ENCODE data around the gene LSMEM2.

GRCh38 chr3:50292159-50293078 lies 13.5 kb downstream of the LSMEM2 start, which contains the start of gene IFRD2:
- TF ChIP-seq POLR2AphosphoS5 (IDR thresholded peaks at IDR 0.05; ENCODE audit: borderline replicate concordance, low read depth, low read length): peak; percentile 76; the same call in 1 of the 2 replicates
- no peak for TF ChIP-seq EZH2 (IDR thresholded peaks at IDR 0.05)
- TF ChIP-seq FOXP2 (optimal IDR thresholded peaks at IDR 0.05; ENCODE audit: control extremely low read depth, extremely low read length, insufficient read depth): peak; percentile 41

Data from SK-N-MC (cell line).